IPS-18c (cell line): ENCODE measurements around the gene TRHDE.

Experiments
- H3K4me3 ChIP-seq: 2 replicates; pipeline ENCODE4 v1.7.0; 2013; ENCODE audit warnings: low read depth, mild to moderate bottlenecking, low read length, moderate library complexity; ENCODE audit not compliant: insufficient read depth
- H3K9me3 ChIP-seq: one replicate; pipeline ENCODE4 v1.6.1; 2013; ENCODE audit warnings: mild to moderate bottlenecking, low read length, moderate library complexity; ENCODE audit not compliant: control insufficient read depth, insufficient read depth

The TRHDE gene, protein sequence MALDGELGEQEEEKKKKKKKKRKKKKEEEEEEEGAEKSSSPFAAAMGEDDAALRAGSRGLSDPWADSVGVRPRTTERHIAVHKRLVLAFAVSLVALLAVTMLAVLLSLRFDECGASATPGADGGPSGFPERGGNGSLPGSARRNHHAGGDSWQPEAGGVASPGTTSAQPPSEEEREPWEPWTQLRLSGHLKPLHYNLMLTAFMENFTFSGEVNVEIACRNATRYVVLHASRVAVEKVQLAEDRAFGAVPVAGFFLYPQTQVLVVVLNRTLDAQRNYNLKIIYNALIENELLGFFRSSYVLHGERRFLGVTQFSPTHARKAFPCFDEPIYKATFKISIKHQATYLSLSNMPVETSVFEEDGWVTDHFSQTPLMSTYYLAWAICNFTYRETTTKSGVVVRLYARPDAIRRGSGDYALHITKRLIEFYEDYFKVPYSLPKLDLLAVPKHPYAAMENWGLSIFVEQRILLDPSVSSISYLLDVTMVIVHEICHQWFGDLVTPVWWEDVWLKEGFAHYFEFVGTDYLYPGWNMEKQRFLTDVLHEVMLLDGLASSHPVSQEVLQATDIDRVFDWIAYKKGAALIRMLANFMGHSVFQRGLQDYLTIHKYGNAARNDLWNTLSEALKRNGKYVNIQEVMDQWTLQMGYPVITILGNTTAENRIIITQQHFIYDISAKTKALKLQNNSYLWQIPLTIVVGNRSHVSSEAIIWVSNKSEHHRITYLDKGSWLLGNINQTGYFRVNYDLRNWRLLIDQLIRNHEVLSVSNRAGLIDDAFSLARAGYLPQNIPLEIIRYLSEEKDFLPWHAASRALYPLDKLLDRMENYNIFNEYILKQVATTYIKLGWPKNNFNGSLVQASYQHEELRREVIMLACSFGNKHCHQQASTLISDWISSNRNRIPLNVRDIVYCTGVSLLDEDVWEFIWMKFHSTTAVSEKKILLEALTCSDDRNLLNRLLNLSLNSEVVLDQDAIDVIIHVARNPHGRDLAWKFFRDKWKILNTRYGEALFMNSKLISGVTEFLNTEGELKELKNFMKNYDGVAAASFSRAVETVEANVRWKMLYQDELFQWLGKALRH

DNA sequence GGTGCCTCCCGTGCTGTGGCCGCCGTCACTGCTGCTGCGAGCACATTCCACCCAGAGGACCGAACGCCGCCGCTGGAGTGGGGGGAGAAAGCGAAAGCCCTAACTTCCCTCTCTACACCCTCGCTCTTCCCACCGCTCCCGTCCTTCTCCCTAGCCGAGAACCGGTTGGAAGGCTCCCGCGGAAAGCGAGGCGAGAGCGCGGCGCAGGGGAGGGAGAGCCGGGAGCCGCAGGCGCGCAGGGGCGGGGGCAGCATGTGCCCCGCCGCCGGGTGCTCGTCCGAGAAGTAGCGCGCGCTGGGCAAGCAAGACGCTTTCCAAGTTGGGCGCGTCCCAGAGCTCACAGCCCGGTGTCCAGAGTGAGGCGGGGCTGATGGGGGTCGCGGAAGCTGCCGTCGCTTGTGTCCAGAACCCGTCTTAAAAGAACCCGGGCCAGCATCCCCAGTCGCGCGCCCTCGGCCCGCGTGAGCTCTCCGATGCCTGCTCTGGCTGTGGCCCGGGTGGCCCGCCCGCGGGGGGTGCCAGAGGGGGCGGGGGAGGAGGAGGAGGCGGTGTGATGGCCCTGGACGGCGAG is at the start of gene TRHDE:
TSS of gene TRHDE (plus strand) at position 280 of the 571 bp plus-strand sequence. CDS start at position 554, 274 bp downstream.
- no peaks in the 10 kb centered on the region for H3K9me3 ChIP-seq
- peak within 1 kb of the TSS; percentile 79 for H3K4me3 ChIP-seq

DNA sequence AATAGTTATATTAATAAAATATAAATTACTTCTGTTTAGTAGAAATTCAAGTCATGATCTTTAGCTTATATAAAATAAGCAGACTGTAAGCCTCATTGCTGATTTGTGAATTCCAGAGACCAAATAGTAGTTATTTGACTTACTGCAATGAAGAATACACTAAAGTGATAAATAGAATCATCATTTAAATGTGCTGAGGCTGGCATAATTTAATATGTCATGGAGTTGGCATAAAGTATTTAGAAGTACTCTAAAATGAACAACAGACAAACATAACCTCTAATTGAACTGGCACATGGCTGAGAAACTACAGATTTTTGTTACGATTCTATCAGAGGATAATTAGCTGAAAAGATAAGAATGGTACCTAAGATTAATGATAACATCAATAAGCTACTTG is 45.7 kb upstream of the TRHDE start:
- Histone ChIP-seq H3K4me3 (no peak overlapping the region), H3K9me3 (no peaks in the 10 kb centered on the region)

DNA sequence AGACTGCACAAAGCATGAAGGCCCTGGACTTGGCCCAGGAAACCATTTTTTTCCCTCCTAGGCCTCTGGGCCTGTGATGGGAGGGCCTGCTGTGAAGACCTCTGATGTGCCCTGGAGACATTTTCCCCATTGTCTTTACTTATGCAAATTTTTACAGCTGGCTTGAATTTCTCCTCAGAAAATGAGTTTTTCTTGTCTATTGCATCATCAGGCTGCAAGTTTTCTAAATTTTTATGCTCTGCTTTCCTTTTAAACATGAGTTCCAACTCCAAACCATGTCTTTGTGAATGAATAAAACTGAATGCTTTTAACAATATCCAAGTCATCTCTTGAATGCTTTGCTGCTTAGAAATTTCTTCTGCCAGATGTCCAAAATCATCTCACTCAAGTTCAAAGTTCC is 43.7 kb upstream of the TRHDE start:
- H3K9me3 ChIP-seq, result no peaks in the 10 kb centered on the region

DNA sequence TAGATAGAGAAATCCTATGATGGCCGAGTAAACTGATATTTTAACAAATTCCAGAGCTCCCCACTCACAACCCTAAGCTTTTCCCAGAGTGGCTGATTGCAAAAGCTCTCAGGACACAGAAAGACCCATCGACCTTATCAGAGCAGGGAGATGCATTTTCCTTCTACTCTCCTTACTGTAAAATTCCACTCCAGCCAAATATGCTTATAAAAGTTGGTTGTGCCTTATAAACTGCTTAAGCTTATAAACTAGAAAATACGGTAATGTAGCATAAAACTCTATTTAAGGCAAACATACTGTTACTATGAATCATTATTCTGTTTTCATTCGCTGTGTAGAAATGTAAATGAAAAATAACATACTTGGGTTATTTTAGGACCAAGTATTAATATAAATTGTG is 41.6 kb upstream of the TRHDE start:
- Histone ChIP-seq H3K4me3 (no peak overlapping the region), H3K9me3 (no peaks in the 10 kb centered on the region)

More for the DNA sequence above, 43.7 kb upstream of the TRHDE start:
- H3K4me3 ChIP-seq, result no peak overlapping the region

DNA sequence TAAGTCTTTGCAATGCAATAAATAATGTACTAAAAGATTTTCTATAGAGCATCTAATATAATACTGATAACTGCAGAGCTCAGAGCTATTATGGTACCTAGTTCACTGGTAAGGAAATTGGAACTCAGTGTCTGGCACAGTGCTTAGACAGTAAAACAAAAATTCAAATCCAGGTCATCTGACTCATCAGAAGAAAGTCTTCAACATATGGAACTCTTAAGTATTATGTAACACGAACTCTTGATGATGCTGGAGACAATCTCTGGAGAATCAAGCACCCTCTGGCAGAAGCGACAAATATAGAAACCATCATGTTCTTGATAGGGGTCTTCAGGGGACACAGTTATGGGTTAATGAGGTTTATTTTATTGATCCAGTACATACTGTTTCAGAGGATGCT is 37.3 kb upstream of the TRHDE start:
- H3K4me3 ChIP-seq, result no peak overlapping the region
- no peaks in the 10 kb centered on the region for H3K9me3 ChIP-seq

DNA sequence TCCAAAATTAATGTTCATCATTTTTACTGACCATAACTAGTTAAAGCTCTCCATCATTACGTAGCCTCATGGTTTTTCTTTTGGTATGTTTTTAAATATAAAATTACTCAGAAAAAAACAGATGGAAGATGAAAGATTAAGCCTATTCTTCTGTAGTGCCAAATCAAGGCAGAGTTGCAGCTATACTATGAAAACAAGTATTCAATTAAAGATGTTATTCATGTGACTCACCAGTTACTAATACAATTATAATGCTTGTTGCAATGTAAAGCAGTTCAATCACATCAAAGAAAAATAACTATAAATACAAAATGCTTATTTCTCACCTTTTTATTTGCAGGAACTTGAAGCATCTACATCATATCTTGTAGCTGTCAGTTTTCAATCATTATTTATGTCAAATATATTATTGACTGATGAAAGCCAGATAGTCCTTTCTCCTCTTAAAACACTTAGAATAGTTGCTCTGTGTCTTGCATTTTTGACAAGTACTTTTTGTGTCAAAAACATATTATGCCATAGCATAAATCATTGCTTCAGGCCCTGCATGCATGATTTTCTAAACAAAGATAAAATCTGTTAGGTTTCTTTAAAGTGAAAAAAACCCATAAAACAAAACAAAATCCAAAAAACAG is 36.0 kb upstream of the TRHDE start:
- Histone ChIP-seq H3K4me3 (no peak overlapping the region), H3K9me3 (no peaks in the 10 kb centered on the region)

DNA sequence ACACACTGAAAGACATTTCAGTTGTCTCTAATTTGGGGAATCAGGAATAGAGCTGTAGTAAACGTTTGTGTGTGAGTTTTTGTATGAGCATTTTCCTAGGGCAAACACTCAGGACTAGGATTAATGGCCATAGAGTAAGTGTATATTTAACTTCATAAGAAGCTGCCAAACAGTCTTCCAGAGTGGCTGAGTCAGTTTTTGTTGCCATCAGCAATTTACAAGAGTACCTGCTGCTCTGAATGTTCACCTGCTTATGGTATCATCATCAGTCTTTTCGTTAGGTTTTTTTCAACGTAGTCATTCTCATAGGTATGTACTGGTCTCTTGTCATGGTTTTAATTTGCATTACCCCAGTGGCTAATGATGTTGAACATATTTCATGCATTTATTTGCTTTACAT is 30.6 kb upstream of the TRHDE start:
- Histone ChIP-seq H3K4me3 (no peak overlapping the region), H3K9me3 (no peaks in the 10 kb centered on the region)

DNA sequence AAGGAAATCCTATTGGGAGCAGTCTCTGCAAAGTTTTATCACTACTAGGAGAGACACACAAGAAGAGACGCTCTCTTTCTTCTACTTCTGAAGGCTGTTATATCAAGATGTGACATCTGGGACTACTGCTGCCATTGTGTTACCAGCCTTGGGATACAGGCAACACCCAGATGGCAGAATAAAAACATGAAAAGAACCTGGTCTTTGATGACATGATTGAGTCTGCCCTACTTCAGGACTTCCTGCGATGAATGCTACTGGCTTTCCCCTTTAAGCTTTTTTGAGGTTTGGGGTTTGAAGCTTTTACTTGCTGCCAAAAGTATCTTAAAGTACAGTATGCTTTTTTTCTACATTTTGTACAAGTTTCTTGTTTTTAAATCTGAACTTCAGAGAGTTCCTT is 29.2 kb upstream of the TRHDE start:
- Histone ChIP-seq H3K9me3 (no peaks in the 10 kb centered on the region), H3K4me3 (no peak overlapping the region)

DNA sequence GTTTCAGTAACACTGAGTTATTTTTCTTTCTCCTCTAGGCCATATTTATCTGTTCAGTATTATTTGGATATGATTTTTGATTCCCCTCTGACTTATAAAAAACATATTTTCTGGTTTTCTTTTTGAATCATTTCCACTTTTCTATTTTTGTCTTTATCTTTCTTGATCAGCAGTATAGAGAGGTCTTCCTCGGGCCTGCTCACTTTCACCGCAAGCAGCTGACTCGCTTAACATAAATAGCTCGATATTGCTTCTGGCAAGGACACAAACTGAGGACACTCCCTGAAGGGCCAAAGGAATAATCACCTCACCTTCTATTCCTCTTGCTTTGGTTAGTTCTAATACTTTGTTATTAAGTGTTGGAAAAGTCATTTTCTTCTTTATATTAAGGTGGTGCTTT is 25.8 kb upstream of the TRHDE start:
- H3K4me3 ChIP-seq, result no peak overlapping the region
- no peaks in the 10 kb centered on the region for H3K9me3 ChIP-seq

DNA sequence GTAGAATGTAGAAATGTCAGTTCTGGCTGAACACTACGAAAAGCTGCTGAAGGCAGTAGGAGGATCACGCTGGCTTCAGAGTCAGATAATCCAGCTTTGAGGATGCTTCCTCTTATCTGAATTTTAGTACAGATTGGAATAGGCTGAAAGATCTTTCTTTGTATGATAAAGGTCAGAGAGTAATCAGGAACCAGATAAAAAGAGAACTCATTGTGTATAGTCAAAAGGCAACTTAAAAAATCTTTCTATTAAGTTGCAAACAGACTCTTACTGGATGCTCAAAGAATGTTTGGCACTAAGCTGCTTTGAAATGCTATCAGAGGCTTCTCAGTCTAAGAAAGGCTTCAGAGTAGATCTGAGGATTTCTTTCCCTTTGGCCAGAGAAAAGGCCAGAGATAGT is 21.8 kb upstream of the TRHDE start:
- no peaks in the 10 kb centered on the region for H3K9me3 ChIP-seq
- H3K4me3 ChIP-seq, result no peak overlapping the region

DNA sequence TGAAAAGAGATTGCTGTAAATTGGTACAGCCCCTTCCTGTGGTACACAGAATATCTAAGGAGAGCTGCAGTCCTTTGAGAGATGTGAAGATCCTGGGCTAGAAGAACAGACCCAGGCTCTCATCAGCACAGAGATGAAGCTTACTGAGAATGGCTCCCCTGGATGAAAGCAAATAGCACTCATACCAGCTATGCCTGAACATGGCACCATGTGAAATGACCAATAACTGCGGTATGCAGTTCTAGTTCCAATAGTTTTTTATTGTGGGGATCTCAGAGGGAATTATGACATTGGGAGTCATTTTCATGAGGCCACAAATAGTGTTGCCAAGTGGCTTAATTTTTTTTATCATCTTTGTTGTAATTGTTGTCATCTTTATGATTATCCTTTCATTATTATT is 15.4 kb upstream of the TRHDE start:
- Histone ChIP-seq H3K4me3 (no peak overlapping the region), H3K9me3 (no peaks in the 10 kb centered on the region)

DNA sequence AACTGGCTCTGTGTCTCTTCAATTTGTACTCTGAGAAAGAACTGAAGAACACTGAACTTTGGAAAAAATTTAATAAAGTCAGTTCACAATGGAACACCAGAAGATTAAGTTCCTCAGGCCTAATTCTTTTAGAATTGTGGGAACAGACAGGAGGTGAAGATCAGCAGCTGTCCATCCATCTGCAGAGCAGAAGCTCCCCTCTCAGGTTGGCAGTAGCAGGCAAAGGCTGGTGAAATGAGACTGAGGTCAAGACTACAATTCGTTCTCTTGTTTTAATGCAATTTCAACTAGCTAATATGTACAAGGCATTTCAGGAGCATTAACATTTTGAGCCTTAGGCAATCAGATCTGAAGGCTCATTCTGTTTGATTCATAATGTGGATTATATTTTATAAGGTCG is 10.3 kb upstream of the TRHDE start:
- no peak overlapping the region for H3K4me3 ChIP-seq
- H3K9me3 ChIP-seq, result no peaks in the 10 kb centered on the region

DNA sequence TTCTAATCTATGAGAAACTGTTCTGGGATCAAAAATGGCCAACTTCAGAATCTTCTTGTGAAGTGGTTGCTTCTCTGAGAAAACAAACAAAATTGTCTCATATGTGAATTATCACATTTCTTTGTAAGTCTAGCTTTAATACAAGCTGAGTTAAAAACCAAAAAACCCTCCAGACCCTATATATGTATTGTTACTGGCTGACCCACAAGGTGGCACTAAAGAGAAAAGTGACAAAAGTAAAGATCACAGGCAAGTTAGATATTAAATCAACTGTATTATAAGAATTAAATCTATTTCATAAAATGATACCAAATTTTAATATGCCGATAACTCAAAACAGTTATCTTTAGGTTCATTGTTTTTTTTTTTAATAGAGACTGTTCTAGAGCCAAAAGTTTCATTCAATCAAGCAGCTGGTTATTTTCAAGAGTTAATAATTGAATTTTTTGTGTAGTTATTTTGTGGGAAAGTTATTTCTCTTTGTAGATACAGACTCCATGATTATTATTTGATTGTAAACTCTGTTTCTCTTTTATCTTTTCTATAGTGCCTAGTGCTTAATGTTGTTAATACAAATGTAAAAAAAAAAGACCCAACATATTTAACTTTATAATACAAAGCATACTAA is 7.5 kb upstream of the TRHDE start:
- Histone ChIP-seq H3K4me3 (no peak overlapping the region), H3K9me3 (no peaks in the 10 kb centered on the region)

DNA sequence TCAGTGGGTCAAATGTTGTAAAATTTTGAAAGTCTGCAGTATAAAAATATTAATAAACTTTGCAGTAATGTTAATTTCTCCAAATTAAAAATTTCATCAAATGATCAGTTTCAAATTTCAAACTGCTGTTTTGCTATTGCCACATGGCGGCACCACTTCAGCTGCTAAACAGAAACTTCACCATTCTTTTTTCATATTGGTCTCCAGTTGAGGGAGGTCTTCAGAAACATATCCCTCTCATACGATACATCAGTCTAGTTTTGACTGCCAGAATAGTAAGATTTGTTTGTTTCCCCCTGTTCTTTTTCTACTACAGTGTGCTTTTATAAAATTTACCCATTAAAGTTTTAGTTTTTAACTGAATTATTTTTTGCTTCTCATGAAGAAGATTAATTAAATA is 4.2 kb upstream of the TRHDE start:
- Histone ChIP-seq H3K4me3 (no peak overlapping the region), H3K9me3 (no peaks in the 10 kb centered on the region)

DNA sequence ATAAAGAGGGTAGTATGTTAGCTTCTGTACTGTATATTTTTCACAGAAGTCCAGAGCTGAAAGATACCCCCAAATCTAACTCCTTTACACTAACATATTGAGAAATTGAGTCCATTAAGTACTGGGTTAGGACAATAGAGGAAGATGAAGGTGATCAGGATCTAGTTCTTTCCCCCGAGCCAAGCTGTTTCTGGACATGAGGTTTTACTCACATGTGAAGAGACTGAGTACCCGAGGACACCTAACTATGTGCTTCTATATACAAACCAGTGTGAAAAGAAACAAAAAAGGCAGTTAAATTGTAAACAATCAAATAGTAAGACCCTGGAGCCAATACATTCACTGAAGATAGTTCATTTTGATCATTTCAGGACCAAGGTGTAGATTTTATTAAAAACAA is 3.8 kb upstream of the TRHDE start:
- H3K9me3 ChIP-seq, result no peaks in the 10 kb centered on the region
- no peak overlapping the region for H3K4me3 ChIP-seq

DNA sequence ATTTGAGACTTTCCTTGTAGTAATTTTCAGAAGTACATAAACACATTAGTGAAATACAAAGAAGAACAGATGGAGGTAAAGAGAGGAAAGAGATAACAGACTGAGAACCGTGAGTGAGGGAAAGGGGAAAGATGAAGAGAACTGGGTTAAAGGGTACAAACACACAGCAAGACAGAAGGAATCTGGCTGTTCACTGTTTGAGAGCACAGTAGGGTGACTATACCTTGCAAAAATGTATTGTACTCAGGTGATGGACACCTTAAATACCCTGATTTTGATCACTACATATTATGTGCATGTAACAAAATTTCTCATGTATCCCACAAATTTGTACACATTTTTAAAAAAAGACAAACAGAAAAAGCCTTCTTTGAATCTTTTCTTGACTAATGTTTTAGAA is 2.7 kb upstream of the TRHDE start:
- Histone ChIP-seq H3K4me3 (no peak overlapping the region), H3K9me3 (no peaks in the 10 kb centered on the region)

DNA sequence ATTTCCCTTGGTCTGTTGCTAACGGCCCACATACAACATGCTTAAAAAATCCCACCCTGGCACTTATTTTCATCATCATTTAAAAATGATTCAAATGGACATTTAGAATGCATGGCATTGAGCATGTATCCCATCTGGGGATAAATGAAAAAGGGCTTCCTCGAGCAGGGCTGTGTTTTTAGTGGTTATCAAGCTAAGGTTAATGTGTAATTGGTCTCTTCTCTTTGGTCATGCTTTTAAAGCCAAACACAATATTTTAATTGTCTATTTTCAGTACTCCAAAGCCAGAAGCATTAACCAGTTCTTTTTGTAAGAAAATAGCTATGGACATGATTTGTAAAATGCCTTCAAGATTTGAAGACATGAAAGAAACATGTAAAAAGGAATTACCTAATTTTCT is 1.9 kb upstream of the TRHDE start:
- H3K4me3 ChIP-seq, result no peak overlapping the region
- H3K9me3 ChIP-seq, result no peaks in the 10 kb centered on the region
